ENCODE results near the gene MROH2A.

MROH2A gene

GRCh38 chr2:233839447-233839820, 61.3 kb downstream of the MROH2A start:
- DNase-seq = no peak

- no peak for DNase-seq
These were observed 62.4 kb downstream of the MROH2A start for GRCh38 chr2:233840520-233840919.

DNA sequence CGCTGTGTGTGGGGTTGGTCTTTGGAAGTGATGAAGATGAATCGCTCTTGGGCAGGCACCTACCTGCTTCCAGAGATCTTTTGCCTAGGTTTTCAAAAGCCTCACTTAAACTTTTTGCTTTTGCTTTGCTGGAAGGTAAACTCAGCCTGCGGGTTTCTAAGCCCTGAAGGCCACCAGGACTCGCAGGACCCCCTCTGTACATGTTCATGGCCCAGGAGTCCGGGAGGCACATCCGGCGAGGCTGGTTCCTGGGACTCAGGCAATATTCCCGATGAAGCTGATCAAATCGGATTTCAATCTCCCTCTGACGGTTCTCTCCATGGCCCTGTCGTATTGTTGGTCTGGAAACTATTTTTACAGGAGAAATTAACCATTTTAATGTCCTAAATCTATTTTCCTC, 63.1 kb downstream of the MROH2A start:
- no peak for DNase-seq

DNA sequence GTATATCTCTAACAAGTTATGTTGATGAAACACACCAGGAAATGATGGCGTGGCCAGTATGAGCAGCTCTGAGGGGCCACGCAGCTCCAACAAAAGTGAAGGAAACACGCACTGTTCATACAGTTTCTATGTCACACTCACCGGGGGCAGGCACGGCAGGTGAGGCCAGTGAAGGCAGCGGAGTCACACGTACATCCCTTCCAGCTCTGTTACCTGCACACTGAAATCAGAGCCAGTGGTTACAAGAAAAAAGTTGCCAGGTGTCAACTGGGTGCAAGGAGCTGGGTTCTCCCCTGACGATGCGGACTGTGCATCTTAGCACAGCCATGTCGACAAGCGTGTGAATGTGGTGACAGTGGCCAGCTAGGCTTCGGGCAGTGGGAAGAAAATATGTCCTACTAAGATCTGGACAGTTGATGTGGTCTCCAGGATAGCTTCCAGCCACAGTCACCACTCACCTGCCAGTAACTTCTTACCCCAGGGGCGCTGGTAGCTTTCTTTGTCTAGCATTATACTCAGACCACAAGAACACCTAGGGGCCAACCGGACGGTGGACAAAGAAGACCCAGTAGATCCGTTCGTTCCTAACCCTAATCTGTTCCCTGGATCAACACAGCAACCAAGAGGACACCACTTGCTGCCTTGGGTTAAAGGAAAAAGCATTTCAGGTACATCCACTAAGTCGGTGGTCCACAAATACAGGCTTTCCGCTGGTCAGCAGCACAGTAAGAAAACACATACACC, 66.1 kb downstream of the MROH2A start:
- DNase-seq = no peak

DNA sequence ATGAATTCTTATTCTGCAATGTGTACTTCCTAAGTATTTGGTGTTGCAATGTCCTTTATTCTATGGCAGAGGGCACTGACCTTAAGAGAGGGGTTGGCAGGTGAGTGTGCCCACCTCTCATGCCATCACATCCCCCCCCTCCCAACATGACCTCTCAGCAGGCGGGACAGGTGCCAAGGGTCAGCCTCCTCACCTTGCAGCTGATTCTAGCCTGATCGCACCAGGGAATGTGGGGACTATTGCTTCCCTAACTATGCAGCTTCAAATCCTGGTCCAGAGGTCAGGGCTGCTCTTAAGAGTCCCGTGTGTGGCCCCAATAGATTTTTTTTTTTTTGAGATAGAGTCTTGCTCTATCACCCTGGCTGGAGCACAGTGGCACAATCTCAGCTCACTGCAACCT, 66.7 kb downstream of the MROH2A start:
- no peak for DNase-seq

- no peak for DNase-seq
These were observed 67.4 kb downstream of the MROH2A start for GRCh38 chr2:233845301-233846060.

- peak in 1 of 3 experiments; percentile 6 for DNase-seq
These were observed 68.5 kb downstream of the MROH2A start for GRCh38 chr2:233846387-233847247.

- no peak for DNase-seq
These were observed 69.2 kb downstream of the MROH2A start for GRCh38 chr2:233847248-233847898.

GRCh38 chr2:233848276-233848675, 70.1 kb downstream of the MROH2A start:
- DNase-seq = no peak

DNA sequence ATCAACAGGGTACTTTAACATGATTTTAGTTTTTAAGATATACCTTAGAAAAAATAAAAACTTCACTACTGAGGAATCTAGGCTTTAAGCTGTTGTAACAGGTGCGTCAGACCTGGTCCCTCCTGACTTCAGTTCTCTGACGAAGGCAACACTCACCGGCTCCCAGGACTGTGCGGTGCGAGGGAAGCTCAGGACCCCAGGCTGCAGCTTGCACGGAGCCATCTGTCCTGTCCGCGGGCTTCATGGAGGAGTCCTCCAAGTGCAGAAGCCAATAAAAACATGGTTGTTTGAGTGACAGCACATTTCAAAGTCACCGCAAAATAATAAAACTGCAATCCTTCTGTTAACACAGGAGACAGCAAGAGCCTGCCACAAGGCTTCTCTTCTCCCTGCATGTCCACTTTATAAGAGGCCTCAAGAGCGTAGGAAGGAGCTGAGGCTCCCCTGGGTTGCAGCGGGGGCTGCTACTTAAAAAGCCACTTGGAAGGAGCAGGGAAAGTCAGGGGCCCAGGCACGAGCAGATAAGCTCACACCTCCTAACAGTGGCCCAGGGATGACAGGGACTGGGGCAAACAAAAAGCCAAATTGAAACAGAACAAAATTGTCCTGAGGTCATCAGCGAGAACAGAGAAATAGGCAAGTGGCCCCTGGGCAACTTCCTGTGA, 71.6 kb downstream of the MROH2A start:
- no peak for DNase-seq

- no peak for DNase-seq
These were observed 72.6 kb downstream of the MROH2A start for GRCh38 chr2:233850745-233851144.

DNA sequence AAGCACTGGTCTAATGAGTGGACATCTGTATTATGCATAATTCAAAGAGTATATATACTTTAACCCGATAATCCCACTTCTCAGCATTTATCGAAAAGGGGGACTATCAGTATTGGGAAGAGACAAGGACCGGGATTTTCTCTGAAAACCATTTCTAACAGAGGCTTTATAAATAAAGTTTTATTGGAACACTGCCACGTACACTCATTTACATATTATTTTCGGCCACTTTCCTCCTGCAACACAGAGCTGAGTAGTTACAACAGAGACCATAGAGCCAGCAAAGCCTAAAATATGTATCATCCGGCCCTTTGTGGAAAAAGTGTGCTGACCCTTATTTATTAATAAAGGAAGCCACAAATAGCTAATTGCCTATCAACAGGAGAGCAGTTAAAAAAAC, 73.0 kb downstream of the MROH2A start:
- no peak for DNase-seq

- DNase-seq = no peak
These were observed 73.9 kb downstream of the MROH2A start for GRCh38 chr2:233852056-233852455.

- no peak for DNase-seq
These were observed 75.2 kb downstream of the MROH2A start for GRCh38 chr2:233853353-233853752.

GRCh38 chr2:233853883-233854240, 75.7 kb downstream of the MROH2A start:
- DNase-seq = peak in 1 of 3 experiments; percentile 48

DNA sequence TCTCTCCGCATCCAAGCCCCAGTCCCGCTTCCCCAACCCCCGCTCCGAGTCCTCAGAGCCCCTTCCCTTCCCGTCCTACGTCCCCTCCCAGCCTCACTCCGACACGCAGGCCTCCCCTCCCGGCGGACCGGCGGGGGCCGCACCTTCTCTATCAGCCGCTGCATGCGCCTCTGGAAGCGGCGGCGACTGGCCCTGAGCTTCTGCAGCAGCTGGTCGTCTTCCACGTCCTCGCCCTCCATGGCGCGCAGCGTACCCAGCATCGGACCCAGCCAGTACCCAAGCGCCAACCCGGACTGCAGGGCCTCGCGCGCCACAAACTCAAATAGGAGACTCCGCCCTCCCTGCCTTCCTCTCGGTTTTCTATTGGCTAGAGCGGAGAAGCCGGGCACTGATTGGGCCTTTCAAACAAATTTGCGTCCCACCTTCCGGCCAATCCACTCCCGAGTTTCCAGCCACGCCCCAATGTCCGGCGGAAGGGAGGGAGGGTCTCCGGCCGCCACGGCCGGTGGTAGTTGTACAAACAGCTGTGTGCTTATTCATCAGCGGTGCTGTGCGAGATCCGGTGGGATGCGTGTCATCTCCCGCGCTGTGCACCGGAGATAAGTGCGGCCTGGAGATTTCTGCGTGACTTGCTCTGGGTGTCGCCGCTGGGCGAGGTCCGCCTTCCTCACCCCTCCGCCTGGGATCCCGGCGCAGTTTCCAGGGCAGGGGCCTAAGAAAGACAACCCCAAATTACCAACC, 76.3 kb downstream of the MROH2A start, which contains the start of gene HJURP:
Gene HJURP, minus strand, starts transcription at position 295 of the 741 bp plus-strand sequence. Its CDS starts 35 bp downstream, at position 260.
- DNase-seq = peak; percentile 90 to 98 (median 94)

DNA sequence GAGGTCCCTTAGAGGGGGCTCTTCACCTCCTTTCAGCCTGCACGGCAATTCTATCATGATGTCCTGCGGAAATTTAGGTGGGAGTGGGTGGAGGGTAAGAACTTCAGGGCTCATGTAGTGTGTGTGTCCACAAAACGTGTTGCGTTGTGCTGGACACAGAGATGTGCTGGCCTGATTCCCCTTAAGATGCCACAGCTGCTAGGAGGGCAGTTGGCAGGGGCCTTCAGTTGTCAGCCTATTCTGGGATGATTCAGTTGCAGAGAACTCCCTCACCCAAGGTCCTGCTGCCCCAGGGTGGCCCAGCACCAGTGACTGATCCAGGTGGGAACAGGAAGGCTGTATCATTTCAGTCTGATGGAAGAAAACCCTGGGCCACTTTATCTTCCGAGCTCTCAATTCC, 77.2 kb downstream of the MROH2A start:
- DNase-seq = no peak

DNA sequence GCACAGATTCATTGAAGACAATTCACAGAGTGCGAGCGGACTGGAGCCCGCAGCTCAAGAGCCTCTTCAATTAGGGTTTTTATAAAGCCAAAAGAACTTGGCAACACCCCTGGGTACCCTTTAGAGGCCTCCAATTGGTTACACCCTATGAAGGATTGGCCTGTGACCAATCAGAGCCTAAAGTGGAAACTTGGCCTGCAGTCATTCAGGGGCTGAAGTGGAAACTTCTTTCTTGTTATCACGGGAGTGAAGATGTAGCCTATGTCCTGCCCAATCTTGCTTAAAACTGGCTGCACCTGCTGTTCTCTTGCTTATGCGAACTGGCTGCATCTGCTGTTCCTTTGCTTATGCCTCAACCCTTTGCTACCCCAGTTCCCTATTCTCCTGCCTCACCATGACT, 78.1 kb downstream of the MROH2A start:
- no peak for DNase-seq

DNA sequence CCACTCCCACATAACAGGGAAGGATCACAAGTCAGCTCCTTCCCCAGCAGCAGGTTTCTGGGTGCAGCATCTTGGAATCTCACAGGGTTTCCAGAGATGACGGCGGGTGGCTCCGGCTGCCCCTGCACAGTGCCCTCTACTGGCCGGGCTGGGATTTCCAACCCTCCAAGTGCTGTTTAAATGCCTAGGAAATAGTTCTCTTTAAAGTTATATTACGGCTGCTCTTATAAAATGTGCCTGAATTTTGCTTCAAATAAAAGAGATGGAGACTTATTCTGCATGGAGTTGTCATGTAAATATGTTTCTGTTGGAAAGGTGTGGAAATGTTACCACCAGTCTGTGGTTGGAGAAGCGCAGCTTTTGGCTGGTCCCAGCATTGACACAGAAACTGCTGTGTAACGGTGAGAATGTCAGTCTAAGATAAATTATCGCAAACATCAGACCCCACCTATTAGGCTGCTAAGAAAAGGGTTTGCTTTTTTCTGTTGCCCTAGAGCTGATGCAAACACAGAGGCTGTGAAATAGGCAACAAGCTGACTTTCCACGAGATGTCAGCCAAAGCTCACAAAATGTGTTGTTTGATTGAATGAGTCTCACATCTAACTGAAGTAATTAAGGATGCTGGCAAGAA, 79.5 kb downstream of the MROH2A start:
- DNase-seq = peak; percentile 3 to 59 (median 8)

DNA sequence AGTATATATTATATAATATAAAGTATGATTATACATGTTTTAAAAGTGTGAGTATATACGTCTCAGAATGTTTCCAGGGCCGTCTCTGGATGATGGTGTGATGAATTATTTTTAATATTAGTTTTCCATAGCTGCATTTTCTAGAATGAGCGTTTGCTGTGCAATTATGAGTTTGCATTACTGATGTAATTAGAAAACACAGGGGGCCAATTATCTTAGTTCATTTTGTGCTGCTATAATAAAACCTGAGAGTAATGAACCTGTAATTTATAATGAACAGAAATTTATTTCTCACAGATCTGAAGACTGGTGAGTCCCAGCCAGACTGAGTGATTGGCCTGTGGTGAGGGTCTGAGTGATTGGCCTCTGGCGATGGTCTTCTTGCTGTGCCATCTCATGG, 80.2 kb downstream of the MROH2A start:
- DNase-seq = peak in 1 of 3 experiments; percentile 41

GRCh38 chr2:233862261-233862768, 84.2 kb downstream of the MROH2A start:
- DNase-seq = no peak

All from NCI-H1417 (cell line).